Raji (cell line): Measurements from ENCODE around the gene CFAP251.

Experiments
- POLR2A ChIP-seq: IDR thresholded peaks from 2 replicates; pipeline ENCODE4 v1.6.1; 2011; ENCODE audit warnings: low read depth, low read length, control low read depth; ENCODE audit not compliant: insufficient read depth

CFAP251 gene

GRCh38 chr12:121899590-121899989, 18.8 kb upstream of the CFAP251 start:
- TF ChIP-seq POLR2A, result no peak

GRCh38 chr12:121903202-121903601, 15.2 kb upstream of the CFAP251 start:
- no peak for TF ChIP-seq POLR2A

- TF ChIP-seq POLR2A, result no peak
Measured at GRCh38 chr12:121905746-121906145, 12.6 kb upstream of the CFAP251 start.

GRCh38 chr12:121908702-121909101, 9.7 kb upstream of the CFAP251 start:
- no peak for TF ChIP-seq POLR2A

- no peak for TF ChIP-seq POLR2A
Measured at GRCh38 chr12:121911824-121912585, 6.4 kb upstream of the CFAP251 start.

DNA sequence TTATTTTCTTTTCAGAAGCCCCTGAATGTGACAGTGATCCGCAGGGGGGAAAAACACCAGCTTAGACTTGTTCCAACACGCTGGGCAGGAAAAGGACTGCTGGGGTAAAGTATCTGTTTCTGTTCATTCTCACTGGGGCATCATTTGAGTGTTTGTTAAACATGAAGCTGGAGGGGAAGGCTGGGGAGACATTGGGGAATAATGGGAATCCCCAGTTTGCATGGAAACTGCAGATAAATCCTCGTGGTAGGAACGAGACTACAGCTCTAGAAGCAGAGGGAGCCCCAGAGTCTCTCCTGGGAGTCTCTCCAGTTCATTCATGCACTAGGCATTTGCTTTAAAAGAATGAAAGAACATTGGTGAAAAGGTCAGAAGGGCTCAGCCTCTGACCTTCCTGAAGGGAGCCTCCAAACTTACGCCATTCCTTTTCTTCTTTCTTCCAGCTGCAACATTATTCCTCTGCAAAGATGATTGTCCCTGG, 2.5 kb upstream of the CFAP251 start:
- TF ChIP-seq POLR2A, result no peak

DNA sequence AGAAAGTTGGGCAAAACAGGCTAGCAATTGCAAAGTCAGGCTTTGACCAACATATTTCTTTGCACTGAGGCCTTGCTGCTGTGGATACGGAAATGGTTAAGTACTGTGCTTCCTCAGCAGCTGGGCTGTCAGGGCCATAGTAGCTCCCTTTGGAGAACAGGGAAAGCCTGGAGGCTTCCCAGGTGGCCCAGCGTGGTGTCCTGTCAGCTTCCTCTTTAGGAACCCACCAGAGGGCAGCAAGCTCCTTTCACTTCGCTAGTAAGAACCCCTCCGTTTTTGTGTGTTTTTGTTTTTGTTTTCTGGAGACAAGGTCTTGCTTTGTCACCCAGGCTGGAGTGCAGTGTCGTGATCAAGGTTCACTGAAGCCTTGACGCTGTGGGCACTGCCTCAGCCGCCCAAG, 1.7 kb upstream of the CFAP251 start:
- TF ChIP-seq POLR2A, result no peak

DNA sequence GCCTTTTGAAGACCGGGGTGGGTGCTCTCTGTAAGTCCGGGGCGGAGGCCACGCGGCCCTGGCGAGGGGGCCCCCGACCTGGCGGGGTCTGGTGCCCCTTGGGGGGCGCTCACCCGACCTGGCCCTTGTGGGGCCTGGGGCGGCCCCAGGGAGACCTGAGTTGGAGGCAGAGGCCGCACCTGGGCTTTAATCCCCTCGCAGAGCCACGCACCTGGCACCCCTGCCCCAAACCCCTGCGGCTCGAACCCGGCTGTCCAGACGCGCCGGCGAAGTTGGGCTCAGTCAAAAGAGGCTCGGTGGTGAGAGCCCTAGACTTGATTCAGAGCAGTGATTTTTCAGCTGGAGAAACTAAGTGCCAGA, 267 bp downstream of the CFAP251 start:
- no peak for TF ChIP-seq POLR2A

GRCh38 chr12:121921066-121921465, 2.7 kb downstream of the CFAP251 start:
- no peak for TF ChIP-seq POLR2A

DNA sequence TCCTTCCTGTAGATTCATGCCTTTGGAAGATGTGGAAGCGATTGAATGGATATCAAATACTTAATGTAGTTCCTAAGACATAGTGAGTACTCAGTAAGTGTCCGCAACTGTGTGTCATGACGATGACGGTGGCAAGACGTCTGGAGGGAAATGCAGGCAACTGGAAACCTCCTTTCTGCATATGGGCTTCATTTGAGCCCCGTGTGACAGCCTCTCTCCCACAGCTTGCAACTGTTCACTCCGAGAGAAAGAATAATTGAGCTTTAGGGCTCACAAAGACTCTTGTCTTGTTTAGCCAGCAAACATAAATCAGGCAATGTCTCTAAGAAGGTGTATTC, 6.9 kb downstream of the CFAP251 start:
- no peak for TF ChIP-seq POLR2A

DNA sequence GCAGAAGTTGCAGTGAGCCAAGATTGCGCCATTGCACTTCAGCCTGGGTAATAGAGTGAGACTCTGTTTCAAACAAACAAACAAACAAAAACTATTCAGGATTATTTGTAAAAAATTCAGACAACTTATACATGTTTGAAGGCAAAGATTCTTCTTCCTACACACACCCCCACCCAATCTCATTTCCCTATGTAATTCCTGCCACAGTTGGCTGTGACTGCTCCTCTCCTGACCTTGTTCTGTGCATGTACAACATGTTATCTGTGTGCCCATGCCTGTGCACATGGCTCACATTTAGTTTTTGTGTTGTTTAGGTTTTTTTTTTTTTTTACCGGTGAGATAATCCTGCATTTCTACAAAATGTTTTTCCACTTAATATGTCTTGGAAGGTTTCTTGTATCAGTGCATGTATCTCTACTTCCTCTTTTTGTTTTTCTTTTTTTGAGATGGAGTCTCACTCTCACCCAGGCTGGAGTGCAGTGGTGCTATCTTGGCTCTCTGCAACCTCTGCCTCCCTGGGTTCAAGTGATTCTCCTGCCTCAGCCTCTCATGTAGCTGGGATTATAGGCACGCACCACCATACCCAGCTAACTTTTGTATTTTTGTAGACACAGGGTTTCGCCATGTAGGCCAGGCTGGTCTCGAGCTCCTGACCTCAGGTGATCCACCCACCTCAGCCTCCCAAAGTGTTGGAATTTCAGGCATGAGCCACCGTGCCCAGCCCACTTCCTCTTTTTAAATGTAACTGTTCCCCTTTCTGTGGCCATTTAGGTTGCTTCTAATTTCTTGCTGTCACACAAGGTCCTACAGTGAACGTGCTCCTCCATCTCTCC, 8.7 kb downstream of the CFAP251 start:
- TF ChIP-seq POLR2A, result 0 out of 2 replicates have a peak, but pooled peaks have one; percentile 16

DNA sequence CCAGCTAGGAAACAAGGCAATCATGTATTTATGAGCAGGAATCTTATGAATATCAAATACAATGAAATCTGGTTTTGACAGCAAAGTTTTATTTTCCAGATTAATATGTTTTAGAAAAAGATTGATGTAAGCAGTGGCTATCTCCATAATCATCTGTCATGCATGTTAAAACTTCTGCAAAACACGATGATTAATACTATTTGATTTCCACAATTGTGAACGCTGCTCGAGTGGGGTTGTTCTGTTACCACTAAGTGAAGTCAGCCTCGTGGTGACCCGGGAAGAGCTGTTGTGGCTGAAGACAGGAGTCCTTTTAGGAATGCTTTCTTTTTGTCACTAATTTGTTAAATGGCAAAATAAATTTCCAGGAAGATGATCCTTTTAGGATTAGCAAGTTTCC, 9.4 kb downstream of the CFAP251 start:
- no peak for TF ChIP-seq POLR2A

DNA sequence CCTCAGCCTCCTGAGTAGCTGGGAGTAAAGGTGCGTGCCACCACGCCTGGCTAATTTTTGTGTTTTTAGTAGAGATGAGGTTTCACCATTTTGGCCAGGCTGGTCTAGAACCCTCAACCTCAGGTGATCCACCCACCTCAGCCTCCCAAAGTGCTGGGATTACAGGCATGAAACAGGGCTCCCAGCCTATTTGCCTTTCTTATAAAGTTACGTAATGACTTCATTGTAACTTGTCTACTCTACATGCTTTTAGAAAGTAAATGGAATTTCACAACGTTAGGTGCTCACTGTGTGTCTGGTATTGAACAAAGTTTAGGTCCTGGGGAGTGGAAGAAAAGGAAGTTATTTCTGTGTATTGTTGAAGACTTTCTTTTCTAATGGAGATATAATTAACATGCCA, 12.5 kb downstream of the CFAP251 start:
- TF ChIP-seq POLR2A, result no peak

GRCh38 chr12:121932176-121932536, 13.8 kb downstream of the CFAP251 start:
- TF ChIP-seq POLR2A, result no peak

DNA sequence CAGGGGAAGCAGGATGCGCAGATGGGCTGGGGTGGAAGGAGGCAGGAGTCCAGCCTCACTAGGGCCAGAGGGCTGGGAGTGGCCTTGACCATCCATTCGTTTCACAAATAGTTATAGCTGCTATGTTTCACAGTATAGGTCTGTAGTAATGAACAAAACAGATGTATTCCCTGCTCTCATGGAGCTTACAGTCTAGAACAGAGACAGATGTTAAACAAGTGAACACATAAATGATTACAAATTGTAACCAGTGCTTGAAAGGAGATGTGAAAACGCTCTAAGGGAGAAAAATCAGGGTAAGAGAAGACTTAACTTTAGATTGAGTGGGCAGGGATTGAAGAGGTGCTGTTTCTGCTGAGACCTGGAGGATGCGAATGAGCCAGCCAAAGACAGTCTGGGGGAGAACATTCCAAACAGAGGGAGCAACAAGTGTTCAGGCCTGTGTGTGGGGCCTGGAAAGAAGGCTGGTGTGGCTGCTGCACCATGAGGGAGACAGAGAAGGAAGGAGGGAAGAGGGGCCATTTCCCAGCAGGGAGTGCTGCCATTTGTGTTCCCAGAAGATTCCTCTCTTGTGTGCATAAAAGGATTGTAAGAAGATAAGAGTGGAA, 14.6 kb downstream of the CFAP251 start:
- no peak for TF ChIP-seq POLR2A
